ENCODE results near the gene GTF2A1.
A peak's percentile ranks its signal among the peaks of the same experiment; 100 is the strongest.
"Not testable (repeated sequence)": the region's sequence is repeated elsewhere in the genome, so short reads cannot be mapped to it uniquely, and the experiment has no call there.

Gene GTF2A1

GRCh38 chr14:81231540-81231939, 10.8 kb upstream of the GTF2A1 start:
- no peak for DNase-seq

GRCh38 chr14:81224222-81224621, 3.5 kb upstream of the GTF2A1 start:
- DNase-seq = no peak

- DNase-seq = not testable (repeated sequence)
Measured at GRCh38 chr14:81223788-81224187, 3.0 kb upstream of the GTF2A1 start.

GRCh38 chr14:81222691-81223090, 1.9 kb upstream of the GTF2A1 start:
- DNase-seq = no peak

GRCh38 chr14:81222126-81222525, 1.4 kb upstream of the GTF2A1 start:
- DNase-seq = no peak

- no peak for DNase-seq
Measured at GRCh38 chr14:81221579-81222102, 882 bp upstream of the GTF2A1 start.

- DNase-seq = no peak
Measured at GRCh38 chr14:81220580-81220829, 254 bp downstream of the GTF2A1 start.

GRCh38 chr14:81219759-81220579, 790 bp downstream of the GTF2A1 start:
- DNase-seq = peak in 4 of 5 experiments; percentile 24 to 74 (median 44)

- DNase-seq = peak; percentile 69 to 98 (median 82)
Measured at GRCh38 chr14:81219210-81219758, 1.5 kb downstream of the GTF2A1 start.

- peak in 1 of 5 experiments; percentile 62 for DNase-seq
Measured at GRCh38 chr14:81211844-81212243, 8.9 kb downstream of the GTF2A1 start.

GRCh38 chr14:81209167-81209836, 11.5 kb downstream of the GTF2A1 start:
- no peak for DNase-seq

GRCh38 chr14:81208489-81208888, 12.3 kb downstream of the GTF2A1 start:
- DNase-seq = no peak

- peak in 1 of 5 experiments; percentile 22 for DNase-seq
Measured at GRCh38 chr14:81206115-81206514, 14.6 kb downstream of the GTF2A1 start.

GRCh38 chr14:81205639-81206038, 15.1 kb downstream of the GTF2A1 start:
- DNase-seq = no peak

GRCh38 chr14:81200054-81200453, 20.7 kb downstream of the GTF2A1 start:
- DNase-seq = peak in 2 of 5 experiments; percentile 24 to 81

- DNase-seq = no peak
Measured at GRCh38 chr14:81199084-81199483, 21.7 kb downstream of the GTF2A1 start.

GRCh38 chr14:81198651-81199050, 22.1 kb downstream of the GTF2A1 start:
- no peak for DNase-seq

GRCh38 chr14:81193924-81194633, 26.7 kb downstream of the GTF2A1 start:
- peak in 1 of 5 experiments; percentile 57 for DNase-seq

- DNase-seq = peak in 2 of 5 experiments; percentile 16 to 31
Measured at GRCh38 chr14:81192594-81192993, 28.2 kb downstream of the GTF2A1 start.

- peak in 1 of 5 experiments; percentile 53 for DNase-seq
Measured at GRCh38 chr14:81187832-81188522, 32.8 kb downstream of the GTF2A1 start.

GRCh38 chr14:81179631-81180030, 41.1 kb downstream of the GTF2A1 start:
- no peak for DNase-seq

- DNase-seq = peak in 1 of 5 experiments; percentile 50
Measured at GRCh38 chr14:81178063-81178462, 42.7 kb downstream of the GTF2A1 start.
